NCI-H526 treated with DMSO at 0.1 percent for 48 hours (cell line): ENCODE results near the gene SEMA6A.

ENCODE experiments used
- DNase-seq: peaks from one replicate; lab custom pipeline; 2025; lab: John Stamatoyannopoulos, UW

SEMA6A gene

GRCh38 chr5:116495786-116496357 is 78.8 kb downstream of the SEMA6A start:
- no peak for DNase-seq

DNA sequence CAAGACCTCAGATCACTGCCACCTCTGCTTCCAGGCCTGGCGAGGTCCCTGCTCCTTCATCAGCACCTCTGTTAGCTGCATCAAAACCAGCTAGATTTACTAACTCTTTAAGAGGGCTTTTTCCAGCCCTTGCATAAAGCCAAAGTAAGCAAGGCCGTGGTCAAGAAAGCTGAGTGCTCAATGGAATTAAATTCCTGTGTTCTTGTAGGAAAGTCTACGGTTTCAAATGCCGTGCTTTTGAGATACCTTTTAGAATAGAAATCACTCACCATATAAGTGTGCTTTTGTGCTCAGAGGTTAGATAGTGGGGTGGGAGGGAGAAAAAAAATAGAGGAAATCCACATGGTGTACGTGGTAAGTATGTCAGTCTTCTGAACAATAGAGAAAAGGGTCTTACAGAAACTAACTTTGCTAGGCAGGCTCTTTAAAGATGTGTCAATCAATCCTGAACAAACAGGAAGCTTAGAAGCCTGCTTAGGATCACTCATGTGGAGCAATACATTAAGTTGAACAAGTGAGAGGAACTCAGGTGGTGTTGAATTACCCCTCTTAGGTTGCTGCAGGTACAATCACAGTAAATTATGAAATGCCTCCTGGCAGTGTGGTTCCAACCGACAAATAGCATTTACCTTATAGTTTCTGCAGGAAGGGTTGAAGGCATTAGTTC is 79.7 kb downstream of the SEMA6A start:
- peak; percentile 56 for DNase-seq

DNA sequence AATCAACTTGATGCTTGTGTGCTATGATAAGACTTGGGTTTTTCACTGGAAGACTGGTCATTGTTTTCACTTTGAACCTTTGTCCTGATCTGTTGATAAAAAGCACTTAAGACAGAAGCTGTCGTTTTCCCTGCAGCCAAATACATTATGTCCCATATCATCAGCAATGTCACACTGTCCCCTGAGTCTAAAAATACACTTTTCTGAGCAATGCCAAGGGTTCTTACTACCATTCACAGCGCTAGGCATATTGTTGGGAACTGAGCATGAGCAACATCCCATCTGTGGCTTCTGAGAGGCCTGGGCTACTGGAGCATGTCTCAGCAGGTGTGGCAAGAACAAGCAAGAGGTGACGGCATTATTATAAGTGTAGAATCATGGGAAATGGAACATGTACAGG is 81.8 kb downstream of the SEMA6A start:
- no peak for DNase-seq

DNA sequence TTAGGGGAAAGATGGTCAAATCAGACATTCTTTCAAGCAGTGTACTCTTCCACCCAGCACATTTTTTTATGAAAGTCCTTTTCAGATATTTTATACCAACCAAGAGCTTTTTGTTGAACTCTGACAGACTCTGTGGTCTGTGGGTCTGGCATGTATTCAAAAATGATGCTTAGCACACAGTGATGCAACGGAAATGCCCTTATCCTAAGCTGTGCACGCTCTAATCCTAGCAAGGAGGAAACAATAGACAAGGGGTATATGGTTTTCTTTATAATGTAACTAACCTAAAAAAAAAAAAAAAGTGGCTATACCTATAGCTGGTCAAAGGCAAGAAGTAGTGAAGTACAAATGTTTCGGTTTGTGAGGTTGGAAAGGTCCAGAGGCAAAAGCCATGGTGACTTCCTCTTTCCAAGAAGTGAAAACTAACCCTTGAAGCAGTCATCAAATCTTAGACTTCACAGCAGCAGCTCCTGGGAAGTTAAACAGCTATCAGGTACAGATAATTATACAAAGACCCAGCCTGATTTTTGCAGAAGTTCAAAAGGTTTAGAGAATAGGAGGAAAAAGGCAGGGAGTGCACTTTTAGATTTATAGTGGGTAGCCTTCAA is 82.5 kb downstream of the SEMA6A start:
- no peak for DNase-seq

DNA sequence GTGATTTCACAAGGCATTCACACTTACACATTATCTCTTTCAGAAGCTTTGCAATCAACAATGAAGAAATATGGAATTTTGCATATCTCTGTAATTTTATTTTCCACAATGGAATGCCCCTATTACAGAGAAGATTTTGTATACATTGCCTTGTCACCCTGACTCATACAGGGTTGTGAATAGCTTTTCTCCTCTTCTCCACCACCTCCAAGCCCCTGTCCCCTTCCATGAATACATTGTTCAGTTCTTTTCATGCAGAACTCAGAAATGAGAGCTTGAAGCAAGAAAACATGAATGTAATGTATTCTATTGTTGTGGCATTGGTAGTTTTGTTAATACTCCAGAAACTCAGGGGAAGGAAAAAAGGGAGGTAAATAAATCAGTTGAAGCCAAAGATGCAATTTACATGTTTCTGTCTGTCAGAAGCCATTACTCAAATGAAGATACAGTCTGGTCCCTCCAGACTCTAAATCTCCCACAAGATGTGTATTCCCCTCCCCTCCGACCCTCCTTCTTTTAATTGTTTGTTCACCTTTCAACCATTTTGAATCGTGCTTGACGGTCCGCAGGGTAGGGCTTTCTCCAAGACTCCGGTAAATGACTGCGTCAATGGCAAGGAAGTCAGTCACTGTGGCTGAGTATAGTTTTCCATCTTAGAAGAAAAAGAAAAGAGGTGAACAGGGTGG is 86.1 kb downstream of the SEMA6A start:
- DNase-seq, result no peak

GRCh38 chr5:116487045-116487444 is 87.6 kb downstream of the SEMA6A start:
- DNase-seq, result no peak

GRCh38 chr5:116486588-116486987 is 88.0 kb downstream of the SEMA6A start:
- no peak for DNase-seq

DNA sequence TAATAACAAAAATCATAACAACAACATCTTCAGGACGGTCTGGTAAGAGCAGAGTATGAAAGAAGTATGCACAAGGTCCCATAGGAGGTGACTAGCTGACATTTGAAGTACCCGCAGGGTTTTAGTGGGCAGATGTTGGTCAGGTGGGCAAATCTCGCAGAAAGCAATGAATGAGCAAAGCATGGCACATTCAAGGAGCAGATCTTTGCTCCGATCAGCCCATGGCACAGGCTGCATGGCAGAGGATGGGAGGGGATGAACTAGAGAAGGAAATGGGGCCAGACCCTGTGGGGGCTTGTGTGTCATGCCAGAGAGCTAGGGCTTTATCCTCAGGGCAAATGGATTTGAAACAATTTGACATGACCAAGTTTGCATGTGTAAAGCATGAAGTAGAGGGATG is 90.0 kb downstream of the SEMA6A start:
- DNase-seq, result no peak

DNA sequence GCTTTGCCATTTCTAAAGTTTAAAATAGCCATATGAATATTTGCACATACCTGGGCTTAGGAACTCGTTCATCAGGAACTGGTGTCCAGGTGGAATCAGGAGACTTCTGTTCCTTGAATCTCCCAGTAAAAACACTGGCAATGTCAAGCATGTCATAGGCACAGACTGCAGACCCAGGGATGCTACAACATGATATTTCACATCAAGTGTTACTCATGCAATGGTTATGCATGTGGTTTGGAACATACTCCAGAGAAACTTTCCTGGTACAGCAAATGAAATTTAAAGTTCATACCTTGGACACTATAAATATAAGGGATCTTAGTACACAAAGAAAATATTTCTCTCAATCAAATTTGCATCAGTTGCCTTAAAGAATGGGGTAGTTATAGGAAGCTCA is 92.2 kb downstream of the SEMA6A start:
- DNase-seq, result no peak

DNA sequence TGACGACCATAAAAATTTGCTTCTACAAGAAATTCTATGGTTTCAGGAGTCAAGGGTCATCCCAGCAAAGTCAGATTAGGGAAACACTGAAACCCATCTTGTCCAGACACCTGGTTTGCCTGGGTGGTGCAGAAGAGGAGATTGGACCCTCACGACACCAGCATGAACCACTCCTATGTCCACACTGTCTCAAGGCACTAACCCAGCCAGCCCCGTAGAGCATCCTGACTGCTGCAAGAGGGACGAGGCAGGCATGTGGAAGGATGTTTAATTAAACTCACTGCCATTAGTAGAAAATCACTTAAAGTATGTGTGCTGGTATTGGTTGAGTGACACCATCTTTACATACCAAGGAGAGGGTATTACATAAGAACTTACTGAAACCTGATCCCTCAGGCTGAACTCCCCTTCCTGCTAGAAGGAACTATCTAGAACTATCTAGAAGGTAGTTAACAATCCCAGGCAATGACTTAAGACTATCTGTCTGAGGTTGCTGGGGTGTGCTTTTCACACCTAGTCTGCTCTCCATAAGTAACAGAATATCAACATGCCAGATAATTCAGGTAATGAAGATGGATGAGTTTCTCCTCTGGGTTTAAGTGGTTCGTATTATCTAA is 93.6 kb downstream of the SEMA6A start:
- no peak for DNase-seq

DNA sequence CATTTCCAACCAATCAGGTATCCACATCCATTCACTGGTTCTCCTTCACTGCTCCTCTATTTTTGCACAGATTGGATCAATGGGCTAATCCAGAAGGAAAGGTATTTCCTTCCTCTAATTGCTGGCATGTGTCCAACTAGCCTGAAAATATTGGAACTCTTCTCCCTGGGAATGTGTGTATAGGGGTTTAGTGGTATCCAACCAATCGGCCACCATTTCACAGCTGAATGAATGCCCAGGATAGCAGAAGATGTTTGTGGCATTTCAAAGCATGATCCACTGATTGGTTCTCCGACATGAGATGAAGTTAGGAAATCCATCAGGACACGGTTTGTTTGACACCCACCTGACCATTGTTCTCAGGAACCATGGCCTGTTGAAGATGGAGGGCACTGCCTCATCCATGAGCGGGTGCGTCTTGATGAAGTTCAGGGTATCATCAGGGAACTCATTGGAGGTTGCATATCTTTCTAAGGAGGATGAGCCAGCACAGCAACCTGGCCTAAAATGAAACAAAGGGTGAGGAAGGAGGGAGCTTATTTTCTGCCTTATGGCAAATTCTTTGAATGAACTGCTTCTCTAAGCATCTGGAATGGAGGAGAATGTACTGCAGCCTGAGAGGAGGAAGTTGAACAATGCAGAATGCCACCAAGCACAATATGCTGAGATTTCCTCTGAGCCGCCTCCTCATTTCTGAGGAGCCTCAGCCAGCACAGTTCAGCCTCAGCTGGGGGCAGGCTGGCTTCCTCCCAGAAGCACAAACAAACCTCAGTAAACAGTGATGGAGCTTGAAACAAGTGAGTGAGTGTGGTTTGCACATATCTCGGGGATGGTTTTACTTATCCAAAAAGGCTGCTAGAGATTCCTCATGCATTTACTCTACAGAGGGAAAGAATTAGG is 94.6 kb downstream of the SEMA6A start:
- DNase-seq, result no peak

- DNase-seq, result no peak
Measured at GRCh38 chr5:116478491-116478890, 96.1 kb downstream of the SEMA6A start.

DNA sequence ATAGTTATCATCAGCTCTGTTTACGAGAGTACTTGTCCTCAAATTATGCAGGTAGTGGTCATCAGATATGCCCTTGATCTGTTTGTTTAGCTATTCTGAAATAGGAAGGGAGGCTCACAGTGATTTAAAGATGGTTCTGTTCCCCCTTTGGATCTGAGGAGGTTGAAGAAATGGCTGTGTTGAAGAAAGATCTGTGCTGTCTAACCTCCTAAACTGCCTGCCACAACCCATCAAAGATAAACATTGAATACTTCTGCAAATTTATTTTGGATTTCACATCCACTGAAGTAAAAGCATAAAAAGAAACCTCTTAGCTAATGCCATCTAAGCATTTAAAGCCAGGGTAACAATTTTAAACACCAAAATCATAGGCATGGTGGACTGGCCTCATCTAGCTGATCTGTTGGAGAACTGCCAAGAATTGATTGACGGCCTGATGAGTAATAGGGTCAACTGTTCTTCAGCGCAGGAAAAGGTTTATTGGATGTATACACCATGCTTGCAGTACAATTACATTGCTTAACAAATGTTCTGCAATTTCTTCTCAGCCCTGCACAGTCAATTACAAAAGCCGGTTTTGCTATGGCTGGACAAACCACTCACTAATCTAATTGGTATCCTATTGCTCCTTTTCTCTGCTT is 97.6 kb downstream of the SEMA6A start:
- DNase-seq, result no peak

DNA sequence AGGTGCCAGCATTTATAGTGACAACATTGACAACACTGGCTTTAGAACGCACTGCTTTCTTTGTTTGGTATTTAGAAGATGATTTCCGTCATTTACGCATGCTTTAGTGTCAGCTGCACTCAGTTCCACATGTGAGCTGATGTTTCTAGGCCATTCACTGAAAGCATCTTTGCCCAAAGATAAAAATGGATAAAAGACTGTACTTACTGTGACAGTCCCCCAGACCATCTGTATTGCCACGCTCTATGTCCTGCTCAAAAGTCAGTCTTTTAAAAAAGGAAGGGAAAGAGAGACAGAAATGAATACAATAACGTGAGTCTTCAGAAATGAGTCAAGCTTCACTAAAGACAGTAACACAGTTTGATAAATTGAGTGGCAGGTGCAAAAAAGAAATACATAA is 99.3 kb downstream of the SEMA6A start:
- no peak for DNase-seq

DNA sequence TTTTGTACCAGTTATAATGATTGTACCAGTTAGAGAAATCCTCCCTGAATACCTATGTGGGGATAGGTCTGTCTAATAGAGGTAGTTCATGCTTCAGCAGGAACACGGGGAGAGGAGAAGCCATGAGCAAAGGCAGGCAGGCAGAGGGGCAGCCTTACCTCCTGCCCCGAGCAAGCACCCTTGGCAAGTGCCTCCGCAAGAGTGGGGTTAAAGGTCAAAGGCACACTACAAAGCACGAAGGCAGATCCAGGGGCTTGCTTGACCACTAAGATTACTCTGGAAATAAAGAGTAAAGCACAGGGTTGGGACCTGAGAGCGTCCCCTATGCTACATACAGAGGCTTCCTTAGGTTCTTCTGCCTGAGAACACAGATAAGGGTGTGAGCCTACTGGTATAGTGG is 100.9 kb downstream of the SEMA6A start:
- DNase-seq, result no peak

GRCh38 chr5:116472274-116472673 is 102.3 kb downstream of the SEMA6A start:
- no peak for DNase-seq

GRCh38 chr5:116469631-116470030 is 105.0 kb downstream of the SEMA6A start:
- no peak for DNase-seq

DNA sequence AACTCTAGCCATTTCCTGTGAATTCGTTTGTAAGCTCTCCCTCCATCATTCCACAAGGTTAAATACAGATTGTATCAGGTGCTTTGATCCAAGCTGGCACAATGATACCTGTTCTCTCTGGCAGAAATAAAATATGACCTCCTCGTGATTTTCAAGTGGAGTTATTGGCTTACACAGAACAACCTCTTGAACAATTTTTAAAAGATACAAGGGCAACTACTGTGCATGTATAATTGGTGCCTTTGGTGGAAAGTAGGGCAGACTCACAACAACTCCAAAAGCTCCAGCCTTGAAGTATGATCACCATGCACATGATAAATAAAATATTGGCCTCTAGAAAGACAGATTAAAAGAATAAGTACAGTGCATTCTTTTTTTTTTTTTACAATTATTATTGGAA is 106.0 kb downstream of the SEMA6A start:
- DNase-seq, result no peak

DNA sequence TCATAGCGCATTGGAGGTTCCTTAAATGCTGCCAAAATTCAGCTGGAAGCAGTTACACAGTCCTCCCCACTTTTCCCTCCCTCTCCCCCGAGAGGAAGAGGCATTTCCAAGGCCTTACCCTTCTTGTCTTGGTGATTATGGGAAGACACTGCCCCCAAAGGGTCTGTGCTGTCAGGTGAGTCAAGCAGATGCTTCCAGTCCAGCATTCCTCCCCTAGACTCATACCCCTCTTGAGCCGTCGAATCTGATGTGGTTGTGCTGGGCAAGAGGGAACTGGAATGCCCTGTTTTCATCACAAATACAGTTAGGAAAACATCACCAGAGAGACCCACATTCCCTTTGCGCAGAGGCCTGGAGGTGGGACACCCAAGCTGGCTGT is 107.2 kb downstream of the SEMA6A start:
- DNase-seq, result no peak

DNA sequence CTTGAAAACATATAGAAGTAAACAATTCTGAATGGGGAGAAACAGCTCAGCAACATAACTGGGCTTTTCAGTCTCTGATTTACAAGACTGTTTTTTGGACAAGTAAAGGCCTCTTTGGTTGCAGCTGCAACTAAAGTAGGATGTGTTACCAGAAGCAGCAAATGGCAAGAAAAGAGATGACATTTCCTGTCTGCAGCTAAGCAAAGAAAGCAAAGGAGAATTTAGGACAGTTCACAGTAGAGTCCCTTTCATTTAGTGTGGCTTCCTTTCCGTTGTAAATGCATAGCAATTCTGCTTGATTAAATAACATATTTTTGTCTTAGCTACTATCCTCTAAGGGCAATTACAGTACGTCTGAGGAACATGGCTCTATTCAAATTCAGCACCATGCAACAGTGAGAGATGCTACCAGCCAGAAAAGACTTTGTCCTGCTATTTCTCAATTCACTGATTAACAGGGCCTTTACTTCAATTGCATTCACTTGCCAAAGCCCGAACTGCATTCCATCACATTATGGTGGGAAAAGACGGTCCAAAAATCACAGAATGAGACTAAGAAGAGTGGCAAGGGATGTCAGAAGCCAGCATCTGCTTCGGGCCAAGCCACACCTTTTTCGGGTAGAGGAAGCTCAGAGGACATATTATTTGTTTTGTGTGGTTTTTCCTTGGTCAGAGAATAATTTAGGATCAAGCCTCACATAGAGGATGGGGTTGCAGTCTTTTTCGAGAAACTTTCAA is 107.7 kb downstream of the SEMA6A start:
- no peak for DNase-seq

GRCh38 chr5:116465411-116465810 is 109.2 kb downstream of the SEMA6A start:
- no peak for DNase-seq
